Ishikawa (cell line): Measurements from ENCODE around the gene MACF1.

Experiments
- EGR1 ChIP-seq: IDR thresholded peaks from 2 replicates; pipeline ENCODE4 v1.6.1; 2012
- EP300 ChIP-seq: IDR thresholded peaks from 2 replicates; pipeline ENCODE4 v1.6.1; 2012; ENCODE audit warnings: borderline replicate concordance
- RAD21 ChIP-seq: IDR thresholded peaks from 2 replicates; pipeline ENCODE4 v1.6.1; 2012; ENCODE audit warnings: low read depth

DNA sequence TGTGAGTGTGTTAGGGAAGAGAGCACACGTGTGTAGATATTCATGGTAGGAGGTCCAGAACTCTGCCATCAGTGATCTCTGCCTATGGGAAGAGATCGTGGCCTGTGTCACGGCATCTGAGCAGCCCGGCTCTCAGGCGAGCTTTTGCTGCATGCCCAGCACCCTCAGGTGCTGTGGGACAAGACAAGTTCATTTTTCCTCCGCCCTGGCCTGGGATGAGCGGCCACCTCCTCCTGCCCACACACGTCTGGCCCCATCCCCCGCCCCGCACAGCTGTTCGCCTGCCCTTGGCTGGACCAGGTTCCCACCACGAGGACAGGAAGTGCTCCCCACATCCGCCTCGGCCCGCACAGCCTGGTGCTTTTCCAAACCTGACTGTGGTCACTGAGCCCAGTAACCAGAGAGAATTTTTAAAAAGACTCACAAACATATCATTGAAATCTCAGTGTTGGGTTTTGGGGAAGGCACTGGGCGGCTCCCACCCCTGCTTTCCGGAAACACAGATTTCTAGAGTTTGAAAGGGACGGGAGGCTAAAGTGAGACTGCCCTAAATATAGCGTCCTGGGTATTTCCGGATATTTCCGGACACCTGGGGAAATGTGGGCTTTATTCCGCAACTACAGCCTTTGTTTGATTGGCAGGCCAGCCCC is 305.0 kb downstream of the MACF1 start:
- TF ChIP-seq EGR1 (no peak), EP300 (no peak), RAD21 (no peak)
